D721Med (cell line): ENCODE measurements around the gene FTCD.
A peak's percentile ranks its signal among the peaks of the same experiment; 100 is the strongest.
"Not testable (repeated sequence)": the region's sequence is repeated elsewhere in the genome, so short reads cannot be mapped to it uniquely, and the experiment has no call there.

Experiments
- DNase-seq: peaks from one replicate; pipeline ENCODE4 v3.0.0; 2011; ENCODE audit warnings: low spot score; ENCODE audit not compliant: insufficient read length
- FAIRE-seq: peaks from 2 replicates; lab custom pipeline; 2011; peaks lifted over from hg19 to GRCh38; lab: Jason Lieb, UNC
- TF ChIP-seq, protein P1 (sequence below): IDR thresholded peaks from 2 replicates; pipeline ENCODE4 v1.5.1; 2012; ENCODE audit warnings: mild to moderate bottlenecking, control low read depth; ENCODE audit not compliant: insufficient read depth; ENCODE audit errors: missing control alignments

Gene FTCD

DNA sequence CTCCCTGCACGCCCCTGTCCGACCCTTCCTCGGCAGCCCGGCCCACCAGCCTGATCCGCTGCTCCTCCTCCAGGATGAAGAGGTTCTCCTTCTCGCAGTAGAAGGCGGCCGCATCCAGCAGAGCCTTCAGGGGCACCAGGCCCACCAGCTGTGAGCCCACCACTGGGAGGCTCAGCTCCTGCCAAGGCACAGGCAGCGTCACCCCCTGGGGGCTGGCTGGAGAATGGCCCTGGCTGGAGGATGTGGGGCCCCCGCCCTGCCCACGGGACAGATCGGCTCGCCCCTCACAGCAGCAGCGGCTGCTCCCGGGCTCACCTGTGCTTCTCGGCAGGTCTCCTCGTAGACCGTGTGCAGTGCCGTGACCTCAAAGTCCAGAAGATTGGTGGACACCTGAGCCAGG, 5.3 kb downstream of the FTCD start:
- DNase-seq (no peak), FAIRE-seq (no peak)
- TF ChIP-seq, protein P1, sequence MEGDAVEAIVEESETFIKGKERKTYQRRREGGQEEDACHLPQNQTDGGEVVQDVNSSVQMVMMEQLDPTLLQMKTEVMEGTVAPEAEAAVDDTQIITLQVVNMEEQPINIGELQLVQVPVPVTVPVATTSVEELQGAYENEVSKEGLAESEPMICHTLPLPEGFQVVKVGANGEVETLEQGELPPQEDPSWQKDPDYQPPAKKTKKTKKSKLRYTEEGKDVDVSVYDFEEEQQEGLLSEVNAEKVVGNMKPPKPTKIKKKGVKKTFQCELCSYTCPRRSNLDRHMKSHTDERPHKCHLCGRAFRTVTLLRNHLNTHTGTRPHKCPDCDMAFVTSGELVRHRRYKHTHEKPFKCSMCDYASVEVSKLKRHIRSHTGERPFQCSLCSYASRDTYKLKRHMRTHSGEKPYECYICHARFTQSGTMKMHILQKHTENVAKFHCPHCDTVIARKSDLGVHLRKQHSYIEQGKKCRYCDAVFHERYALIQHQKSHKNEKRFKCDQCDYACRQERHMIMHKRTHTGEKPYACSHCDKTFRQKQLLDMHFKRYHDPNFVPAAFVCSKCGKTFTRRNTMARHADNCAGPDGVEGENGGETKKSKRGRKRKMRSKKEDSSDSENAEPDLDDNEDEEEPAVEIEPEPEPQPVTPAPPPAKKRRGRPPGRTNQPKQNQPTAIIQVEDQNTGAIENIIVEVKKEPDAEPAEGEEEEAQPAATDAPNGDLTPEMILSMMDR = no peak

DNA sequence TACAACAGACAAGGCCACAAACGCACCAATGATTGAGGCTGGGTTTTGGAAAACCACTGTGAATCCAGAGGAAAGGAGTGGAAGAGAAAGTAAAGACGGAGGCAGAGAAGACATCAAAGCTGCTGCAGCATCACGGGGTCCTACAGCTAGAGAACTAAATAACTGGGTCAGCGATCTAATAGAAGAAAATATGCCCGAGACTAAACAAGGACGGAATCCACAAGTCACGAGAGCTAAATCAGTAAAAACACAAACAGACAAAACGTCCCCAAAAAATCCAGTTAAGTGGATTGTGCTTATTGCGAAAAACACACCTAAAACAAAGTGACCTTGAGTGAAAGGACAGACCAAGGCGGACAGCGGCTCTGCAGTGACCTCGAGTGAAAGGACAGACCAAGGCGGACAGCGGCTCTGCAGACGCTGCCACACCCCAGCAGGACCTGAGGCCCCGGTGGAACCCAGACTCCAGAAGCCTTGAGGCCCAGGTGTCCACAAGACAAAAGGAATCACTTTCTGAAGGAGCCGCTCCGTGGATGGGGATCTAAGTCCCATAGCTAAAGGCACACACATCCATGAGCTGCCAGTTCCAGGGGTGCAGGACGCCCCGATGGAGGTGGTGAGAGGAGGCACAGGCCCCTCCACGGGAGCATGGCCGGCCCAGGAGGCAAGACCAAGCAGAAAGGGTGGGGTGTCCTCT, 6.0 kb downstream of the FTCD start:
- TF ChIP-seq, protein P1 = no peak
- DNase-seq (no peak), FAIRE-seq (no peak)

DNA sequence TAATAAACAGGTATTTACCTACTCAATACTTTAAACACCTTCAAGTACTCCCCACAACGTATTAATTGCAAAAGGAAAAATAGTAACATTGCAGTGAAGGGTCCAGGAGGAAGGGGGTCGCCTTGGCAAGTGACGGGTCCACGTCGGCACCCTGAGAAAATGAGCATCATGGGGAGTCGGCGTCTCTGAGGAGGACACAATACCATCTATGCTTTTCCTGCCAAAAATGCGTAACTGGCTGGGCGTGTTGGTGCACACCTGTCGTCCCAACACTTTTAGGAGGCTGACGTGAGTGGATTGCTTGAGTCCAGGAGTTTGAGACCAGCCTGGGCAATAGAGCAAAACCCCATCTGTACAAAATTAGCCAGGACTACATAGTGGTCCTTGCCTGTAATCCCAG, 7.3 kb downstream of the FTCD start:
- FAIRE-seq = no peak
- no peak for DNase-seq
- TF ChIP-seq, protein P1 = no peak

DNA sequence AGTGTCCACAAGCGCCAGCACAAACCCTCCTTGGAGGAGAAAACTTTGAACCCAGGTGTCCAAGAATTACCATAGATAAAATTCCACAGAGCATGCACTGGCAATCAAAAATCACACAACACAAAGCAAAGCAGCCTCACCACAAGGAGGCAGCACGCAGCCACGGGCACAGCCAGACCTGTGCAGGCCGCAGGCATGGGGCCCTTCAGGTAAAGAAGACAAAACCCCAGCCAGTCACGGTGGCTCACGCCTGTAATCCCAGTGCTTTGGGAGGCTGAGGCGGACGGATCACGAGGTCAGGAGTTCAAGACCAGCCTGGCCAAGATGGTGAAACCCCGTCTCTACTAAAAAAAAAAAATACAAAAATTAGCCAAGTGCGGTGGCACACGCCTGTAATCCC, 8.0 kb downstream of the FTCD start:
- not testable (repeated sequence) for DNase-seq, FAIRE-seq

DNA sequence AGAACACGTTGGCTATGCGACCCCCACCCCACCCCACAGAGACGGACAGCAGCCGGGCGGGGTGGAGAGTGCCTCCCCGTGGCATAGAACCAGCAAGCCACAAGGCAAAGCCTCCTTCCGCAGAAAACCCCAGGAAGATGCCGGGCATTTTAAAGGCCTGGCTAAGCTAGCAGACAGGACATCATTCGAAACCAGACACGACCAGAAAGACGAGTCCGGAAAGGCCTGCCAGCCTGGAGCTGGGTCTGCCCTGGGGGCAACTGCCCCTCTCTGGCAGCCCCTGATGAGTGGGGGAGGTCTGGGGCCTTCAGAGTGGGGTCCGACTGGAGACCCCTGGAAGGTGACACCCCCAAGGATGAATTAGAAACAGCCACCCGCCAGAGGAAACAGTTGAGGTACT, 8.5 kb downstream of the FTCD start:
- FAIRE-seq (no peak), DNase-seq (no peak)
- TF ChIP-seq, protein P1 = no peak

More for the DNA sequence above, 8.0 kb downstream of the FTCD start:
- TF ChIP-seq, protein P1 = peak; percentile 52

DNA sequence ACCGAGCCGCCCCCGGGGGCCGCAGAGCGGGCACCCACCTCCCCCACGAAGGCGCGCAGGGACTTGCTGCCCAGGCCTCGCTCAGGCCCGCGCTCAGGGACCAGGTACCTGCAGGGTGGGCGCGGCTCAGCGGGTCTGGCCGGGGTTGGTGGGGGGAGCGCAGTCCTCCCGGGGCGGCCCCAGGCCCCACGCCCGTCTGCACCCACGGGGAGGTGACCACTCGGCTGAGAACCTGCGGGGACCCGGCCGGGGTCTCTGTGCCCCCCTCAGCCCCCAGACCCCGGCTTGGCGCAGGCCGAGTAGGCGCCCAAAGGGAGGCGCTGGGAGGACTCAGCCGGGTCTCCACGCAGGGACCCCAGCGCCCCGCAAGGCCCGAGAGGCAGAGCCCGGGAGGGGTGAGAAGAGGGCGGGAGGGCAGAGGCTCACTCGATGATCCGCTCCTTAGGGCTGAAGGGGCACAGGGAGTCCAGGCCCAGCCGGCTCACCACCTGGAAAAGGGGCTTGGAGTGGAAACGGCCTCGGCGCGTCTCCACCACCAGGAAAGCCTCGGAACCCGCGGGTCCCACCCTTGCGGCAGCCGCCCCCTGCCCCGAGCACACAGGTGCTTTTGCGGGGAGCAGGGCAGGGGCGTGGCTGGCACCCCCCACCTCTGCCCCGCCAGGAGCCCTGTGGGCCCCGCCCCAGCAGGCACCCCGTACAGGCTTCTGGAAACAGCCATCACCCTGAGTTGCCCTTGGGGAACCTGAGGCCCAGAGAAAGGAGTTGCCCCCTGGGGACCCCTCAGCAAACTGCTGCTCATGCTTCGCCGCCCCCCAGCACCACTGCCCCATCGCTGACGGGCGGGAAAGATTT, 9.3 kb downstream of the FTCD start:
- no peak for FAIRE-seq
- no peak for DNase-seq
- TF ChIP-seq, protein P1 = no peak
